Left lung (tissue), 10 donors: Measurements from ENCODE around the gene SAMD9. TPM values are rescaled to one million over a fixed set of nuclear protein-coding genes. Genes with fewer than 3 reads are reported as not detected.

Source experiments
- ATAC-seq: fragments of 200-7000 bp; cut with Tn5 transposase; one replicate; pipeline ENCODE4 v1.9.1; 2020; ENCODE audit warnings: moderate library complexity
- DNase-seq, 4 donors: peaks; one replicate each; pipeline ENCODE4 v3.0.0-alpha.2; 2013 to 2020
- H3K27ac ChIP-seq, 2 donors: fragments of 200-600 bp; sonication (generic) in 1 of 2; one replicate each; pipeline versions ENCODE4 v1.5.0 to v1.8.0; 2020 to 2021
- H3K27me3 ChIP-seq, 2 donors: fragments of 200-600 bp; sonication (generic) in 1 of 2; one replicate each; pipeline versions ENCODE4 v1.5.0 to v1.8.0; 2020 to 2021
- H3K36me3 ChIP-seq, 2 donors: fragments of 200-600 bp; sonication (generic) in 1 of 2; one replicate each; pipeline versions ENCODE4 v1.5.0 to v1.8.0; 2020 to 2021
- H3K4me1 ChIP-seq, 2 donors: fragments of 200-600 bp; one replicate each; pipeline ENCODE4 v1.8.0; 2021
- H3K4me3 ChIP-seq, 2 donors: fragments of 200-600 bp; sonication (generic) in 1 of 2; one replicate each; pipeline versions ENCODE4 v1.5.0 to v1.8.0; 2020 to 2021; ENCODE audit warnings: mild to moderate bottlenecking in 1 of 2
- H3K9me3 ChIP-seq, 2 donors: fragments of 200-600 bp; sonication (generic) in 1 of 2; one replicate each; pipeline versions ENCODE4 v1.5.0 to v1.8.0; 2020 to 2021
- intact Hi-C, 2 donors: fragments of 100-400 bp; cut with DNase I; formaldehyde crosslinking; loops; one replicate each; pipeline versions ENCODE4 v1.11.2 to v1.14.2; 2022
- polyA plus RNA-seq, 6 donors: library from polyadenylated mRNA; unstranded; fragments of 120-200 nt; gene quantifications; one replicate each; pipeline ENCODE4 v1.2.1, GENCODE V29; 2013; ENCODE audit not compliant: insufficient read length in 6 of 6
- total RNA-seq, 2 donors: library from RNA; stranded (reverse); fragmentation: NEBNext Ultra II Directional; extraction: Animal tissue kit (Norgen Biotek cat#: 25700); gene quantifications; one replicate each; pipeline ENCODE4 v1.2.1, GENCODE V29; 2021
- TF ChIP-seq, protein P1 (sequence below), 2 donors: fragments of 200-600 bp; sonication (generic) in 1 of 2; IDR thresholded peaks; one replicate each; pipeline versions ENCODE4 v1.5.0 to v1.8.0; 2021; ENCODE audit warnings: antibody characterized with exemption in 2 of 2
- donor health status: DM: no; HTN: yes; CAD: no.
- donor health status: DM: no; HTN: no; CAD: no.

Gene SAMD9
- total and polyA plus RNA-seq, 8 donors, result 8.8 to 18.7 (median 10.6) TPM

GRCh38 chr7:93120592-93121549 is 3.1 kb upstream of the SAMD9 start:
- ATAC-seq (no peak), DNase-seq (peak in 1 of 4 donors; percentile 43)
- Histone ChIP-seq H3K4me3 (no peak overlapping the region), H3K36me3 (no peaks in the 10 kb centered on the region), H3K4me1 (peaks cover 8 to 26% of the 10 kb centered on the region in 2 donors), H3K27me3 (no peaks in the 10 kb centered on the region), H3K27ac (no peak overlapping the region), H3K9me3 (peaks cover 0 to 10% of the 10 kb centered on the region in 2 donors)
- intact Hi-C loops, result no loop called here
- TF ChIP-seq, protein P1, sequence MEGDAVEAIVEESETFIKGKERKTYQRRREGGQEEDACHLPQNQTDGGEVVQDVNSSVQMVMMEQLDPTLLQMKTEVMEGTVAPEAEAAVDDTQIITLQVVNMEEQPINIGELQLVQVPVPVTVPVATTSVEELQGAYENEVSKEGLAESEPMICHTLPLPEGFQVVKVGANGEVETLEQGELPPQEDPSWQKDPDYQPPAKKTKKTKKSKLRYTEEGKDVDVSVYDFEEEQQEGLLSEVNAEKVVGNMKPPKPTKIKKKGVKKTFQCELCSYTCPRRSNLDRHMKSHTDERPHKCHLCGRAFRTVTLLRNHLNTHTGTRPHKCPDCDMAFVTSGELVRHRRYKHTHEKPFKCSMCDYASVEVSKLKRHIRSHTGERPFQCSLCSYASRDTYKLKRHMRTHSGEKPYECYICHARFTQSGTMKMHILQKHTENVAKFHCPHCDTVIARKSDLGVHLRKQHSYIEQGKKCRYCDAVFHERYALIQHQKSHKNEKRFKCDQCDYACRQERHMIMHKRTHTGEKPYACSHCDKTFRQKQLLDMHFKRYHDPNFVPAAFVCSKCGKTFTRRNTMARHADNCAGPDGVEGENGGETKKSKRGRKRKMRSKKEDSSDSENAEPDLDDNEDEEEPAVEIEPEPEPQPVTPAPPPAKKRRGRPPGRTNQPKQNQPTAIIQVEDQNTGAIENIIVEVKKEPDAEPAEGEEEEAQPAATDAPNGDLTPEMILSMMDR (IDR thresholded peaks at IDR 0.05), result no peak

DNA sequence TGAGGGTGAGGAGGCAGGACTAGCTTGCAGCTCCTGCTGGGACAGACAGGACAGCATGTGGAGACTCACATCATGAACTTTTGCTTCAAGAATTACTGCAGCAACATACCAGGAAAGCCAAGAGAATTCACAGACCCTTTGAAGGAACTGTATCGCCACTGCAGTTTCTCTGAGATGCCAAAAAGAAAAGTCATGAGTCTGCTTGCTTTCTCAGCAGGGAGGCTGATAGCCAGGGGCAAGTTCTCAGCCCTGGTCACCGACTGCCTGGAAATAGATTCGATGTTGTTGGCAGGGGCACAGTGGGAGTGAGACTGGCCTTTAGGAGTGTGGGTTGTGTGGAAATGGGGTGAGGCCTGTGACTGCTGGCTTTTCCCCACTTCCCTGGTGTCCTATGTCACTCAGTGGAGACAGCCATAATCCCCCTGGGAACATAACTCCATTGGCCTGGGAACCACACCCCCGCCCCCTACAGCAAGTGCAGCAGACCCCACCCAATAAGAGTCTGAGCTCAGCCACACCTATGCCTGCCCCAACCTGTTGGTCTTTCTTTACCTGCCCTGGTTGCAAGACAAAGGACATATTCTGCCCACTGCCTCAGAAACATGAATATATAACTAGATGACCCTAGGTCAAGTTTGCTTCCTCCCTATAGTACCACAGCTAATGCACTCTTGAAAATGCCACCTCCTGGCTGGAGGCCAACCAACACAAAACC is 1.6 kb upstream of the SAMD9 start:
- Histone ChIP-seq H3K4me3 (no peak overlapping the region), H3K27ac (no peak overlapping the region), H3K36me3 (no peaks in the 10 kb centered on the region), H3K4me1 (peaks cover 8 to 32% of the 10 kb centered on the region in 2 donors), H3K27me3 (no peaks in the 10 kb centered on the region), H3K9me3 (peaks cover 0 to 4% of the 10 kb centered on the region in 2 donors)
- TF ChIP-seq, protein P1 (IDR thresholded peaks at IDR 0.05), result no peak
- intact Hi-C loops, result no loop called here
- no peak for ATAC-seq
- DNase-seq, result no peak

- DNase-seq (no peak), ATAC-seq (peak; percentile 34)
- peaks cover 0 to 13% of the 10 kb centered on the region in 2 donors for H3K9me3 ChIP-seq
- intact Hi-C loops, result no loop called here
- peaks cover 0 to 9% of the 10 kb centered on the region in 2 donors for H3K36me3 ChIP-seq
- H3K27me3 ChIP-seq, result no peaks in the 10 kb centered on the region
- peak overlapping the region; percentile 30 to 52 for H3K4me3 ChIP-seq
- TF ChIP-seq, protein P1 (IDR thresholded peaks at IDR 0.05), result no peak
- H3K4me1 ChIP-seq, result peaks cover 8 to 32% of the 10 kb centered on the region in 2 donors
- H3K27ac ChIP-seq, result peak overlapping the region; percentile 73 to 82
These were observed 452 bp downstream of the SAMD9 start for GRCh38 chr7:93117327-93117726.

DNA sequence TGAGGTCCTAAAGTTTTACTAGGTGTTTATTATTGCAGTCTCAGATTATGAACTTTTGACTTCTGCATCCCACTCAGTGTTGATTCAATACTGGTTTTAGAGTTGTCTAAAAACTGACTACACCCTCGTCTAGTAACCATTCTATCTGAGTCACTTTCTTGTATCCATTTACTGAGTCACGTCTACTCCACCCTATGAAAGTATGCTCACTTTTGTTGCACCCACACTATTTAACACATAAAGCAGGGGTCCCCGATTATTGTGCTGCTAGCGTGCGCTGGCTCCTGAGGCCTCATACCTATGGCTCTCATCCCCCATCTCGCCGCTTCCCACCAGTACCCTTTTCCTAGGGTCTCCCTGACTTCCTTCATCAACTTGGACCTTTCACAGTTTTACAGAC is 2.0 kb downstream of the SAMD9 start:
- intact Hi-C loops, result no loop called here
- DNase-seq, result peak in 1 of 4 donors; percentile 14
- peaks cover 8 to 32% of the 10 kb centered on the region in 2 donors for H3K4me1 ChIP-seq
- H3K27me3 ChIP-seq, result no peaks in the 10 kb centered on the region
- H3K4me3 ChIP-seq, result no peak overlapping the region
- TF ChIP-seq, protein P1 (IDR thresholded peaks at IDR 0.05), result no peak
- no peak overlapping the region for H3K27ac ChIP-seq
- peaks cover 0 to 22% of the 10 kb centered on the region in 2 donors for H3K36me3 ChIP-seq
- no peak for ATAC-seq
- H3K9me3 ChIP-seq, result peaks cover 0 to 17% of the 10 kb centered on the region in 2 donors

DNA sequence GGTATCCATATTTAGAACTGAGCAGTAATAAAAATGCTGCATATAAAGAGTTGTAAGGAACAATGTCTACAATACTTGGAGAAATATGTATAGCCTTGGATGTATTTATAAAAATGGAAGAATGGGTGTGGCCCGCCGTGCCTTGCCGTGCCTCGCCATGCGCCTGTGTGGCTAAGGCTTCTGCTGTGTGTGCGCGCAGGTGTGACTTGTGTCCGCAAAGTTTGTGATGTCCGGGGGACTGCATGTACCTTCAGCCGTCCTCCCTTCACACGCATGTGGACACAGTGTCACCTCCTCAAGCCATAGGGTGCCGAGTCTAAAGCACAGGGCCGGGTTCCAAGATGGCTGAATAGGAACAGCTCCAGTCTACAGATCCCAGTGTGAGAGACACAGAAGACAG is 9.8 kb downstream of the SAMD9 start:
- no peak overlapping the region for H3K4me3 ChIP-seq
- H3K4me1 ChIP-seq, result no peaks in the 10 kb centered on the region
- TF ChIP-seq, protein P1 (IDR thresholded peaks at IDR 0.05), result no peak
- intact Hi-C loops, result no loop called here
- H3K9me3 ChIP-seq, result peaks cover 0 to 85% of the 10 kb centered on the region in 2 donors
- DNase-seq (peak in 1 of 4 donors; percentile 32), ATAC-seq (no peak)
- H3K27me3 ChIP-seq, result no peaks in the 10 kb centered on the region
- peaks cover 0 to 82% of the 10 kb centered on the region in 2 donors for H3K36me3 ChIP-seq
- H3K27ac ChIP-seq, result no peak overlapping the region
